Amniotic epithelial cell (primary cell): Measurements from ENCODE around the gene C4B.
"Not testable (repeated sequence)": the region's sequence is repeated elsewhere in the genome, so short reads cannot be mapped to it uniquely, and the experiment has no call there.

Source experiments
- DNase-seq: peaks from one replicate; pipeline ENCODE4 v3.0.0-alpha.2; 2010; ENCODE audit warnings: low read depth

The C4B gene

DNA sequence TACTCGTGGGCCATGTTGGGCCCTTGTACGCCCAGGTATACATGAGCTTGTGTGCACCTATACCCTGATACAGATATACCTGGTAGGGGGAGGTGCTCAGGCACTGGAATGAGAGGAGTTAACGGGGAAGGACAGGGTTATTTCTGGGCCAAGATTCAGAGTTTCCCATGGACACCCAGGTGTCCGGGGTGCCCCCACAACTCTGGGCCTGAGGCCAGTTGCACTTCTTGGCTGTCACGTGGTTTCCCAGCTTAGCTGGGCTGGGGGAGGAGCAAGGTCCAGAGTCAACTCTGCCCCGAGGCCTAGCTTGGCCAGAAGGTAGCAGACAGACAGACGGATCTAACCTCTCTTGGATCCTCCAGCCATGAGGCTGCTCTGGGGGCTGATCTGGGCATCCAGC is 32.9 kb upstream of the C4B start, which contains the start of gene C4A:
TSS of gene C4A (plus strand) at position 314 of the 400 bp plus-strand sequence. CDS start at position 365, 51 bp downstream.
- DNase-seq: not testable (repeated sequence)

DNA sequence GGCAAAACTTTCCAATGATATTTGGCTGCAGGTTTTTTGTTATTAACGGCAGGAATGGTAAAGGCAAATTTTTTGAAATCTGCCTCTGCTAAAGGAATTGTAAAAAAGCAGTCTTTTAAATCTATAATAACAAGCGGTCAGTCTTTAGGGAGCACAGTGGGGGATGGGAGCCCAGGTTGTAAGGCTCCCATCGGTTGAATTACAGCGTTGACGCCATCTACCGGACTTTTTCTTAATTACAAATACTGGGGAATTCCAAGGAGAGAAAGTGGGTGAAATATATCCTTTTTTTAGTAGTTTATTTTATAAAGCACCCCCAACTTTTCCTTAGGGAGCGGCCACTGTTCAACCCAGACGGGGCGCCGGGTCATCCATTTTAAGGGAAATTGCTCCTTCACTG is 25.2 kb upstream of the C4B start:
- not testable (repeated sequence) for DNase-seq

DNA sequence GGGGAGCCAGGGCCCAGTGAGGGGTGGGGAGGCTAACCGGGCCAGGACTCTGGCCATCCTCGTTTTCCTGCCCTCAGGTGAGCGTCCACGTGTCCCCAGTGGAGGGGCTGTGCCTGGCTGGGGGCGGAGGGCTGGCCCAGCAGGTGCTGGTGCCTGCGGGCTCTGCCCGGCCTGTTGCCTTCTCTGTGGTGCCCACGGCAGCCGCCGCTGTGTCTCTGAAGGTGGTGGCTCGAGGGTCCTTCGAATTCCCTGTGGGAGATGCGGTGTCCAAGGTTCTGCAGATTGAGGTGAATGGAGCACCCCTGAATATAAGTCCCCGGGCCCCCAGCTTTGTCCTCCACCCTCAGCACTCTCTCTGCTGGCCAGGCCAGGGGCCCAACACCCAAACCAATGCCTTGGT is 20.2 kb upstream of the C4B start:
- not testable (repeated sequence) for DNase-seq

DNA sequence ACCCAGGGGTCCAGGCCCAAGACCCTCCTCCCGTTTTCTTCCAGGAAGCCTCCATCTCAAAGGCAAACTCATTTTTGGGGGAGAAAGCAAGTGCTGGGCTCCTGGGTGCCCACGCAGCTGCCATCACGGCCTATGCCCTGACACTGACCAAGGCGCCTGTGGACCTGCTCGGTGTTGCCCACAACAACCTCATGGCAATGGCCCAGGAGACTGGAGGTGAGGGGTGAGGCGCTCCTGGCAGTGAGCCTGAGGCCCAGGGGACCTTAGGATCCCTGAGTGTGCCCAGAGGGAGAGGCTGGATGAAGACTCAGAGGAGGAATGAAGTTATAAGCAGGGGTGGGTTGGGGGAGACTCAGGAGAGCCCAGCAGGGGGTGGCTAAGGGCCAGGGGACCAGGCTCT is 18.2 kb upstream of the C4B start:
- not testable (repeated sequence) for DNase-seq

DNA sequence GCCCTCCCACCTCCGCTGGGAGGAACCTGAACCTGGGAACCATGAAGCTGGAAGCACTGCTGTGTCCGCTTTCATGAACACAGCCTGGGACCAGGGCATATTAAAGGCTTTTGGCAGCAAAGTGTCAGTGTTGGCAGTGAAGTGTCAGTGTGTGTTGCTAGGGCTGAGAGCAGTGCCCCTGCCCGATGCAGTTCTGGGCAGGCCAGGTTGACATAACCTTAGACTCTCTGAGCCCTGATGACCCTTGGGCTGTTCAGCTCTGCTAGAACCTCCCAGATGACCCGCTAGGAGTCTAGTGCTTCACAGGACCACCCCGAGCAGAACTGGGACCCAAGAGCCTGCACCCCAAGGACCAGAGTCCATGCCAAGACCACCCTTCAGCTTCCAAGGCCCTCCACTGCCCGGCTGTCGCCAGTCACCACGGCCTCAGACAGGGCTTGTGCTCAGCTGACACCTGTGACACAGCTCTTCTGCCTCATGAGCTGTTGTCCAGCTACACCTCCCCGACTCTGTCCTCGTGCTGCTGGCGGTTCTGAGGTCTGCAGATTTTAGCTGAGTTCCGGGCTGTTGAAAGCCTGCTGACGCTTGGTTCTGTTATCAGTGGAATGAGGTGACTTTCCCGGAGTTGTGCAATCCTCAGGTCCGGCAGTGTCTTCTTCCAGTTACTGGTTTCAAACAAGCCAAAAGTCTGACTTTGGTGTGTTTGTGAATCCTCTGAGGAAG is 11.9 kb upstream of the C4B start:
- not testable (repeated sequence) for DNase-seq

DNA sequence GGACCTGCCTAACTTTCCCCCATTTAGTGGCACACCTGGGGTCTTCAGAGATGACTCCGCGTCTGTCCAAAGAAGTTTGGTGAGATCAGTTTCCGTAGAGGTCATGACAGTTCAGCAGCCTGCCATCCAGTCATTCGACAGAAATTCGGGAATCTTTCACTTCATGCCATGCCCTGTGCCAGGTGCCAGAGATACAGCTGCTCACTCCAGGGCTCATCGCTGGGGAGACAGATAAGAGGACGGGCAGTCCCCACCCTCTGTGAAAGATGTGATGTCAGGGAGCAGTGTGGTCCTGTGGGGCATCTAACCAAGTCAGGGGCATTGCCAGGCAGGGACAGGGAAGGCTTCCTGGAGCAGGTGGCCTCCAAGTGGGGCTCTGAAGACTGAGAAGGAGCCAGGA is 11.3 kb upstream of the C4B start:
- not testable (repeated sequence) for DNase-seq

DNA sequence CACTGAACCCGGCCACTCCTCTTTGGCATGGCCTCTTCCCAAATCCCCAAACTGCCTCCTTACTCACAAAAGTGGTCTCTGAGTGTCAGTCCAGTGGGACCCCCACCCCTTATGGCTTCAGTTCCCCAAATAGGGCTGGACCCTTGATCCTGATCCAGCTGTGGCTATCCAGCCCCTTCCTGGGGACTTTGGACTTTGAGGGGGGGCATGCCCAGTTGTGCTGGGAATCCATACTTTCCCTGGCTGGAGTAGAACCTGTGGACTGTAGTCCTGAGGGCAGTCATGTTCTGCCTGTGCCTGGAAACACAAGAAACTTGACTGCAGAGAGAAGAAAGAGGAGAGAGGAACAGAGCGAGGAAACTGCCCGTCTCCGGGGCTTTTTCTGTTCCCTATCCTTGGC is 10.2 kb upstream of the C4B start:
- DNase-seq: not testable (repeated sequence)

DNA sequence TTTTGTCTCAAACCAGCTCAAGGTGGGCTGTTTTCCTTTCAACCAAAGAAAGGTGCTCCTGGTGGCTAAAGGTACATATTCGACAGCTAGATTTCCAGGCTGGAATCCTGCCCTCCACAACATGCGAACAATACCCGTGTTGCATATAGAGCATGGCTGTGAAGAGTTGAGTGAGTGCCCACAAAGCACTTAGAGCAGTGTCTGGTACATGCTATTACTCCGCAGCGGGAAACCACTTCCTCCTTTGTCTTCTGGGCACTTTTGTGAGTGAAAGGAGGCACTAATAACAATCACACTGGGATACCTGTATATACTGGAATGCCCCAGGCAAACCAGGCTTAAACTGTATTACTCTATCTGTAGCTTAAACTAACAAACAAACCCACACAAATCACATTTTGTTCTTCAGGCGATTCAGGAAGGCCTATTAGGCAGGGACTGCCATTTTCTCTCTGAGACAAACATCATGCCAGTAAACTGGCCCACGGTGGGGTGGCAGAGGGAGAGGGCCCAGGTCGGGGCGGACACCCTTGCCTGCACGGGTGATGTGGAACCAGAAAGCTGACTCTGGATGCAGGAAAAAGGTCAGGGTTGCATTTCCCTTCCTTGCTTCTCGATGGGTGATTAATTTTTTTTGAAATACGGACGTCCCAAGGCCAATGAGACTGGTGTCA is 9.6 kb upstream of the C4B start:
- not testable (repeated sequence) for DNase-seq

DNA sequence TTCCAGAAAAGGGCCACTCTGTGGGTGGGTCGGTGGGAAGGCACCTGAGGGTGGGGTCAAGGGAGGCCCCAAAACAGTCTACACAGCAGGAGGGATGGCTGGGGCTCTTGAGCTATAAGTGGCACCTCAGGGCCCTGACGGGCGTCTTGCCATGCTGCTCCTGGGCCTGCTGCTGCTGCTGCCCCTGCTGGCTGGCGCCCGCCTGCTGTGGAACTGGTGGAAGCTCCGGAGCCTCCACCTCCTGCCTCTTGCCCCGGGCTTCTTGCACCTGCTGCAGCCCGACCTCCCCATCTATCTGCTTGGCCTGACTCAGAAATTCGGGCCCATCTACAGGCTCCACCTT is 9.1 kb upstream of the C4B start:
- not testable (repeated sequence) for DNase-seq

DNA sequence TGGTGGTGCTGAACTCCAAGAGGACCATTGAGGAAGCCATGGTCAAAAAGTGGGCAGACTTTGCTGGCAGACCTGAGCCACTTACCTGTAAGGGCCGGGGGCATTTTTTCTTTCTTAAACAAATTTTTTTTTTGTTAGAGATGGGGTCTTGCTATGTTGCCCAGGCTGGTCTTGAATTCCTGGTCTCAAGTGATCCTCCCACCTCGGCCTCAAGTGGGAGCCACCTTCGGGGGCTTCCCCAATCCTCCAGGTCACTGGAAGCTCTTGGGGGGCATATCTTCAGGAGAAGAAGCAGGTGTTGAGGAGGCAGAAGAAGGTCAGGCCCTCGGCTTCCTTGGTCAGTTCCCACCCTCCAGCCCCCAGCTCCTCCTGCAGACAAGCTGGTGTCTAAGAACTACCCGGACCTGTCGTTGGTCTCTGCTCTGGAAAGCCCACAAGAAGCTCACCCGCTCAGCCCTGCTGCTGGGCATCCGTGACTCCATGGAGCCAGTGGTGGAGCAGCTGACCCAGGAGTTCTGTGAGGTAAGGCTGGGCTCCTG is 8.5 kb upstream of the C4B start:
- not testable (repeated sequence) for DNase-seq

DNA sequence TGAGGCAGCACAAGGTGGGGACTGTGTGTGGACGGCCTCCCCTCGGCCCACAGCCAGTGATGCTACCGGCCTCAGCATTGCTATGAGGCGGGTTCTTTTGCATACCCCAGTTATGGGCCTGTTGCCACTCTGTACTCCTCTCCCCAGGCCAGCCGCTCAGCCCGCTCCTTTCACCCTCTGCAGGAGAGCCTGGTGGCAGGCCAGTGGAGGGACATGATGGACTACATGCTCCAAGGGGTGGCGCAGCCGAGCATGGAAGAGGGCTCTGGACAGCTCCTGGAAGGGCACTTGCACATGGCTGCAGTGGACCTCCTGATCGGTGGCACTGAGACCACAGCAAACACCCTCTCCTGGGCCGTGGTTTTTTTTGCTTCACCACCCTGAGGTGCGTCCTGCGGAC is 7.5 kb upstream of the C4B start:
- not testable (repeated sequence) for DNase-seq

DNA sequence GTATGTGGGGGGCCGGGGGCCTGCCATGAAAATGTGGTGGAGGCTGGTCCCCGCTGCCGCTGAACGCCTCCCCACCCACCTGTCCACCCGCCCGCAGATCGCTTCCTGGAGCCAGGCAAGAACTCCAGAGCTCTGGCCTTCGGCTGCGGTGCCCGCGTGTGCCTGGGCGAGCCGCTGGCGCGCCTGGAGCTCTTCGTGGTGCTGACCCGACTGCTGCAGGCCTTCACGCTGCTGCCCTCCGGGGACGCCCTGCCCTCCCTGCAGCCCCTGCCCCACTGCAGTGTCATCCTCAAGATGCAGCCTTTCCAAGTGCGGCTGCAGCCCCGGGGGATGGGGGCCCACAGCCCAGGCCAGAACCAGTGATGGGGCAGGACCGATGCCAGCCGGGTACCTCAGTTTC is 6.6 kb upstream of the C4B start:
- DNase-seq: not testable (repeated sequence)

DNA sequence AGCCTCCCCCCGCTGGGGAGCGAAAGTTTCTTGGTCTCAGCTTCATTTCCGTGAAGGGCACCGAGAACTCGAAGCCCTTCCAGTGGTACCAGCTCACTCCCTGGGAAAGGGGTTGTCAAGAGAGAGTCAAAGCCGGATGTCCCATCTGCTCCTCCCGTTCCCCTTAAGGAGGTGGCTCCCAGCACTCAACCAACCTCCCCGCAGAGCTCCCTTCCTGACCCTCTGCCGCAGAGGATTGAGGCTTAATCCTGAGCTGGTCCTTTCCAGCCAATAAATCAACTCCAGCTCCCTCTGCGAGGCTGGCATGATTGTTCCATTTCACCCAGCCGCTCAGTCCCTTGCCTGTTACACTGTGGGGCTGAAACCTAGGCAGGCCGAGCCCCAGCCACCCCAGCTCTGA is 6.0 kb upstream of the C4B start:
- peak; percentile 13 for DNase-seq

DNA sequence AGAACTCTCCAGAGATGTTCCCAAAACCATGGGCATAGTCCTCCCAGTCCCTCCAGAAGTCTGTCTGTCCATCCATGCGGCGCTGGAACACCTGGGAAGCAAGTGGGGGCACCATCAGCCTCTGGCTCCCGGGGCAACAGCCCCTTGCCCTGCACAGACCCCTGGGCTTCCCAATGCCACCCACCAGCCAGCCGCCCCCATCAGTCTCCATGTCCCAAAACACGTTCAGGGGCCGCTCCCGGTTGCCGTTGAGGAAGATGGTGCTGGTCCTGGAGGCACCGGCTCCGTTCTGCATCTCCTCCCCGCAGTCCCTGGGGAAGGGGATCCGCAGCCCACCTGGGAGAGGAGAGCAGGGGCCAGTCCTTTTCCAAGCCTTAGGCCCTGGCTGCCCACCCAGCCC is 5.1 kb upstream of the C4B start:
- not testable (repeated sequence) for DNase-seq

DNA sequence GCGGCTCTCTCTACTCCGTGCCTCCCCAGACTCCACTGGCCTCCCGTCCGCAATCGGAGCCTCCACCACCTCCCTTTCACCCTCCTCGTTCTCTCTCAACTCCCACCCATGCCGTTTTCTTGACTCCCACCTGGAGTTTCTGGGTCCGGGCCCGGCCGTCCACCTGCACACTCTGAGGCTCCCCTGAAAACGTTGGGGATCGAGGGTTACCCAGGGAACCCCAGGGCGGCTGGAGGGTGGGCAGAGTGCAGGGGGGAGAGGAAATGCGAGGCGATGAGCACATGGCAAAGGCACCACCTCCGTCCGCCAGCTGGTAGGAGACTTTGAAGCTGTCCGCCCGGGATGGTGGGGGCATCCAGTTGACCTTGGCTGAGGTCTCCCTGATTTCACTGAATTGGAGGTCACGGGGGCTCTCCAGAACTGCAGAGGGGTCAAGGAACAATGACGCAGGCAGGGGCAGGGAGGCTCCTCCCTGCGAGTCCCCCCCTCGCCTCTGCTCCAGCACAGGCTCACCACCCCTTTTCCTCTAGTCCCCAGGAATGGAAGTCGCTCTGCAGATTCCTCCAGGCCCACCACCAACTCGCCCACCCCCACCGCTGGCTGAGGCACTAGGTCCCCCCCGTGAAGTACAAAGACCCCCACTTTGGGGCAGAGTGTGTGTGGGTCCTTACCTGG is 3.6 kb upstream of the C4B start:
- DNase-seq: not testable (repeated sequence)

DNA sequence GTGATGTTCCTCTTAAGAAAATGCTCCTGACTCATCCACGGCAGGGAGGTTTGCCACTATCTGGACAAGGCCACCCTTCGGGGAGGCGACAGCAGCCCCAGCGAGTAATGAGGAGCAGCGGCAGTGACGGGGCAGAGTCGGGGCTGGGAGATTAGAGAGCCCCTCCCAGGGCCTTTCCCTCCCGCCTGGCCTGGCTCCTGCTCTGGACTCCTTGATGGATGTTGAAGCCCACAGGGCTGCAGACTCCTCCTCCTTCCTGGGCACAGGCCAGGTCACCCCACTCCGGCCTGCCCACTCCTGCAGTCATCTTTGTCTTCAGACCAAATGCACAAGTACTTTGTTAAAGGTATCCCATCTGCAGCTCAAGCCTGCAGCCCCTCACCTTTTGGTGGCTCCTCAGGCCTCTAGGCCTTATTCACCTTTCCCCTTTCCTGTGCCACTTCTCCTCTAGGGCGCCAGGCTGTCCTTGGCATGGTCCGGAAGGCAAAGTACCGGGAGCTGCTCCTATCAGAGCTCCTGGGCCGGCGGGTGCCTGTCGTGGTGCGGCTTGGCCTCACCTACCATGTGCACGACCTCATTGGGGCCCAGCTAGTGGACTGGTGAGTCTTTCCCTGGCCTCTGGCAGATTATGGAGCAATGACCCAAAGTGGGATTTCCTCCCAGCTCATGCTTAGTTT is 1.5 kb upstream of the C4B start:
- not testable (repeated sequence) for DNase-seq

DNA sequence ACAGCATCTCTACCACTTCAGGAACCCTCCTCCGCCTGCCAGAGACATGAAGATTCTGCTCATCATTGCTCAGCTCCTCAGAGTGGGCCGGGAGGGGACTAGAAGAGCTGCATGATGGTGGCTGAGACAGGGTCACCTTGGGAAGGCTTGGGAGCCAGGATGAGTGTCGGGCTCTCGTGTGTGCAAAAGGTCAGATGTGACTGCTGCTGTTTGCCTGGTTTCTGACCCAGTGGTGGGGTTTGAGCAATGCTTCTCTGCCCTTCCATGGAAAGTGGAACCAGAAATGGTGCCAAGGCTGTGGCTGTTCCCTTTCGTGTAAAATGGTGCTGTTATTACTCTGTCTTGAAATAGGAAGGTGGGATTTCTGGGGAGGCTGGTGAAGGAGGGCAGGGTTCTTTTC is 857 bp upstream of the C4B start:
- DNase-seq: not testable (repeated sequence)

DNA sequence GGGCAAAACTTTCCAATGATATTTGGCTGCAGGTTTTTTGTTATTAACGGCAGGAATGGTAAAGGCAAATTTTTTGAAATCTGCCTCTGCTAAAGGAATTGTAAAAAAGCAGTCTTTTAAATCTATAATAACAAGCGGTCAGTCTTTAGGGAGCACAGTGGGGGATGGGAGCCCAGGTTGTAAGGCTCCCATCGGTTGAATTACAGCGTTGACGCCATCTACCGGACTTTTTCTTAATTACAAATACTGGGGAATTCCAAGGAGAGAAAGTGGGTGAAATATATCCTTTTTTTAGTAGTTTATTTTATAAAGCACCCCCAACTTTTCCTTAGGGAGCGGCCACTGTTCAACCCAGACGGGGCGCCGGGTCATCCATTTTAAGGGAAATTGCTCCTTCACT is 7.5 kb downstream of the C4B start:
- DNase-seq: not testable (repeated sequence)

DNA sequence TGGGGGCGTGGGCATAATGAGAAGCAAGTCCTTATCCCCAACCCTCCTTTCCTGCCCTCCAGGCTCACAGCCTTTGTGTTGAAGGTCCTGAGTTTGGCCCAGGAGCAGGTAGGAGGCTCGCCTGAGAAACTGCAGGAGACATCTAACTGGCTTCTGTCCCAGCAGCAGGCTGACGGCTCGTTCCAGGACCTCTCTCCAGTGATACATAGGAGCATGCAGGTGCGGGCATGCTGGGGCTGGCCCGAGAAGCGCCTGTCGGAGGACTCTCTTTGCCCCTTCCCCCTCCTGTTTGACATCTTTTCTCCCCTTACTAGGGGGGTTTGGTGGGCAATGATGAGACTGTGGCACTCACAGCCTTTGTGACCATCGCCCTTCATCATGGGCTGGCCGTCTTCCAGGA is 14.0 kb downstream of the C4B start:
- not testable (repeated sequence) for DNase-seq

DNA sequence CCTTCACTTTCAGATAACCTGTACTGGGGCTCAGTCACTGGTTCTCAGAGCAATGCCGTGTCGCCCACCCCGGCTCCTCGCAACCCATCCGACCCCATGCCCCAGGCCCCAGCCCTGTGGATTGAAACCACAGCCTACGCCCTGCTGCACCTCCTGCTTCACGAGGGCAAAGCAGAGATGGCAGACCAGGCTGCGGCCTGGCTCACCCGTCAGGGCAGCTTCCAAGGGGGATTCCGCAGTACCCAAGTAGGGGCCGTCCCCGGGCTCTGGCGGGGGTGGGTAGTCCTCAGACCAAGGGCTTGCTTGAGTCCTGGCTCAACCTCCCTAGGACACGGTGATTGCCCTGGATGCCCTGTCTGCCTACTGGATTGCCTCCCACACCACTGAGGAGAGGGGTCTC is 15.0 kb downstream of the C4B start:
- DNase-seq: not testable (repeated sequence)

DNA sequence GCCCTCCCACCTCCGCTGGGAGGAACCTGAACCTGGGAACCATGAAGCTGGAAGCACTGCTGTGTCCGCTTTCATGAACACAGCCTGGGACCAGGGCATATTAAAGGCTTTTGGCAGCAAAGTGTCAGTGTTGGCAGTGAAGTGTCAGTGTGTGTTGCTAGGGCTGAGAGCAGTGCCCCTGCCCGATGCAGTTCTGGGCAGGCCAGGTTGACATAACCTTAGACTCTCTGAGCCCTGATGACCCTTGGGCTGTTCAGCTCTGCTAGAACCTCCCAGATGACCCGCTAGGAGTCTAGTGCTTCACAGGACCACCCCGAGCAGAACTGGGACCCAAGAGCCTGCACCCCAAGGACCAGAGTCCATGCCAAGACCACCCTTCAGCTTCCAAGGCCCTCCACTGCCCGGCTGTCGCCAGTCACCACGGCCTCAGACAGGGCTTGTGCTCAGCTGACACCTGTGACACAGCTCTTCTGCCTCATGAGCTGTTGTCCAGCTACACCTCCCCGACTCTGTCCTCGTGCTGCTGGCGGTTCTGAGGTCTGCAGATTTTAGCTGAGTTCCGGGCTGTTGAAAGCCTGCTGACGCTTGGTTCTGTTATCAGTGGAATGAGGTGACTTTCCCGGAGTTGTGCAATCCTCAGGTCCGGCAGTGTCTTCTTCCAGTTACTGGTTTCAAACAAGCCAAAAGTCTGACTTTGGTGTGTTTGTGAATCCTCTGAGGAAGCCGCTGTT is 20.9 kb downstream of the C4B start:
- DNase-seq: not testable (repeated sequence)
